Mucosa of descending colon (tissue), 3 donors: ENCODE results near the gene PHF21A. TPM values are rescaled to one million over a fixed set of nuclear protein-coding genes. Genes with fewer than 3 reads are reported as not detected.

Experiments
- ATAC-seq: fragments of 200-7000 bp; cut with Tn5 transposase; one replicate; pipeline ENCODE4 v1.9.1; 2020; ENCODE audit warnings: mild to moderate bottlenecking, moderate library complexity
- DNase-seq, 3 donors: peaks; one replicate each; pipeline ENCODE4 v3.0.0-alpha.2; 2020
- H3K36me3 ChIP-seq: fragments of 200-600 bp; one replicate; pipeline ENCODE4 v1.8.0; 2021; ENCODE audit warnings: low read depth, mild to moderate bottlenecking
- H3K4me1 ChIP-seq: fragments of 200-600 bp; one replicate; pipeline ENCODE4 v1.8.0; 2021; ENCODE audit warnings: low read depth, mild to moderate bottlenecking
- H3K4me3 ChIP-seq: fragments of 200-600 bp; one replicate; pipeline ENCODE4 v1.8.0; 2021; ENCODE audit warnings: mild to moderate bottlenecking
- H3K9me3 ChIP-seq: fragments of 200-600 bp; one replicate; pipeline ENCODE4 v1.8.0; 2021; ENCODE audit warnings: mild to moderate bottlenecking
- intact Hi-C, 2 donors: fragments of 100-400 bp; cut with DNase I in 1 of 2; cut with micrococcal nuclease in 1 of 2; formaldehyde crosslinking; loops; one replicate each; pipeline versions ENCODE4 v1.11.0 to v1.11.1; 2022; cut with DNase I, micrococcal nuclease
- total RNA-seq, 3 donors: library from RNA; stranded (reverse); fragmentation: NEBNext Ultra II Directional in 2 of 3; extraction: Animal tissue kit (Norgen Biotek cat#: 25700) in 2 of 3; gene quantifications; one replicate each; pipeline versions ENCODE4 v1.2.1 to v1.2.4, GENCODE V29; 2021 to 2023
- TF ChIP-seq, protein P1 (sequence below): fragments of 200-600 bp; IDR thresholded peaks from one replicate; pipeline ENCODE4 v1.8.0; 2022; ENCODE audit warnings: antibody characterized with exemption, mild to moderate bottlenecking
- donor health status: DM: no; HTN: no; CAD: no; lungs with moderate emphysema.
- donor health status: DM: no; HTN: no; CAD: no.
- donor health status: DM: no; HTN: yes; CAD: no.

Gene PHF21A
- total RNA-seq, 3 donors from 2014 or later = 20.3 to 78.1 (median 23.3) TPM

DNA sequence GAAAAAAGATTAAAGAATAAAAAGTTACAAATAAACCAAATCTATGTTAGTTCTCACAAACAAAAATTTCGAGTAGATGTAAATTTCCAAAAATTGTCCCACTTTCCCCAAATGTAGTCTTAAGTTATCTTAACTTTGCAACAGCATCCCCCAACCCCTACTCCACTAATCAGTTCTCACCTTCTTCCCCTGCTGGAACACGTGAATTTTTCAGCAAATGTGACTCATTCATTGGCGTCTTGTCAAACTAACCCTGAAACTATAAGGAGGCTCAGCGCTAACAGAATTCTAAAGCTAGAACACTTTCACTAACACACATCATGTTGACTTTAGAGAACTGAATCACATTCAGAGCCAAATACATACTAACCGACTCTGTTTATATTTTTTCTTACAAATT lies 46.1 kb downstream of the PHF21A start:
- no peaks in the 10 kb centered on the region for H3K36me3 ChIP-seq
- H3K9me3 ChIP-seq = no peaks in the 10 kb centered on the region
- no peak overlapping the region for H3K4me3 ChIP-seq
- intact Hi-C loops = no loop called here
- H3K4me1 ChIP-seq = no peaks in the 10 kb centered on the region
- no peak for ATAC-seq
- TF ChIP-seq, protein P1, sequence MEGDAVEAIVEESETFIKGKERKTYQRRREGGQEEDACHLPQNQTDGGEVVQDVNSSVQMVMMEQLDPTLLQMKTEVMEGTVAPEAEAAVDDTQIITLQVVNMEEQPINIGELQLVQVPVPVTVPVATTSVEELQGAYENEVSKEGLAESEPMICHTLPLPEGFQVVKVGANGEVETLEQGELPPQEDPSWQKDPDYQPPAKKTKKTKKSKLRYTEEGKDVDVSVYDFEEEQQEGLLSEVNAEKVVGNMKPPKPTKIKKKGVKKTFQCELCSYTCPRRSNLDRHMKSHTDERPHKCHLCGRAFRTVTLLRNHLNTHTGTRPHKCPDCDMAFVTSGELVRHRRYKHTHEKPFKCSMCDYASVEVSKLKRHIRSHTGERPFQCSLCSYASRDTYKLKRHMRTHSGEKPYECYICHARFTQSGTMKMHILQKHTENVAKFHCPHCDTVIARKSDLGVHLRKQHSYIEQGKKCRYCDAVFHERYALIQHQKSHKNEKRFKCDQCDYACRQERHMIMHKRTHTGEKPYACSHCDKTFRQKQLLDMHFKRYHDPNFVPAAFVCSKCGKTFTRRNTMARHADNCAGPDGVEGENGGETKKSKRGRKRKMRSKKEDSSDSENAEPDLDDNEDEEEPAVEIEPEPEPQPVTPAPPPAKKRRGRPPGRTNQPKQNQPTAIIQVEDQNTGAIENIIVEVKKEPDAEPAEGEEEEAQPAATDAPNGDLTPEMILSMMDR = no peak
- no peak for DNase-seq

DNA sequence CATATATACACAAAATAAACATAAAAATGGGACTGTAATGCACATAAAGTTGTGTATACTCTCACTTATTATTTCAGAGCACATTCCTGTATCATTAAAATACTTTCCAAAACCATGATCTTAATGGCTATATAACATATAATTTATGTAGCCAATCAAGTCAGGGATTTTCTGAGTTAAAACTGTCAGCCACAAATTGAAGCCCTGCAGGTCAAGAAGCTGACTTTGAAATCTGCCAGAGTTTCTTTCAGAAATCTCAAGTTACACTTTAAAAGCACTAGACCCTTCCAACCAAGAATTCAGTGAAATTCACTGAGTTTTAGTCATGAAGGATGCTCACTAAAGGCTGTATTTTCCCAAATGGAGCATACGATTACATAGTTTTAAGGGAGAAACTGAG lies 47.6 kb downstream of the PHF21A start:
- H3K36me3 ChIP-seq = no peaks in the 10 kb centered on the region
- no peaks in the 10 kb centered on the region for H3K9me3 ChIP-seq
- TF ChIP-seq, protein P1 = no peak
- intact Hi-C loops = no loop called here
- H3K4me3 ChIP-seq = no peak overlapping the region
- no peaks in the 10 kb centered on the region for H3K4me1 ChIP-seq
- DNase-seq (no peak), ATAC-seq (no peak)

DNA sequence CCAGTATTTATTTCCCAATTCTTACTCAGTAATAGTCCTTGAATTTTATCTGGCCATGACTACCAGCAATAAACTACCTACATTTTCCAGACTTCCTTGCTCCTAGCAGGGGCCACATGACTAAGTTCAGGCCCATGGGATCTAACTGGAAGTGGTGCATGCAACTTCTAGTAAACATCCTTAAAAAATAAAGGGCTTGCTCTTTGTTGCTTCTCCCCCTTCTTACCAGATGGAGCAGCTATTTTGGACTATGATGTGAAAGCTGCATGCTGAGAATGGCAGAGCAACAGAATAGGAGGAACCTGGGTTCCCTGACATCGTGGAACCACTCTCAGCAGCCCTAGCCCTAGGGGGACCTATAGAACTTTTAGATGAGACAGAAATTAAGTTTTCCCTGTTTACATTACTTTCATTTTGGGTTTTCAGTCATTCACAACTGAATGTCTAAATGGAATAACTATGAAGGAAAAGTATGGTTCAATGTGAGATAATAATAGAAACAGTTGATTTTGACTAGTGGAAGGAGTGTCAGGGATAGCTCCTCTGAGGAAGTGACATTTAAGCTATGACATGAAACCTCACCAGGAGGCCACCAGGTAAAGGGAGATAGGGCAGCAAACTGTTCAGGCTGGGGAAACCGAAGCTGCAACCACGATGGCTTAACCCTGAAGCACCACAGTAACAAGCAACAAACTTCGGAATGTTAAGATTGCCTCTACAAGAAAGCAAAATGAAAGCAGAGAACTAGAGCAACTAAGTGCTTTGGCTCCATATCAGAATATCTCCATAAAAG lies 48.9 kb downstream of the PHF21A start:
- Histone ChIP-seq H3K4me3 (no peak overlapping the region), H3K4me1 (no peaks in the 10 kb centered on the region), H3K9me3 (no peaks in the 10 kb centered on the region), H3K36me3 (no peaks in the 10 kb centered on the region)
- ATAC-seq (no peak), DNase-seq (no peak)
- TF ChIP-seq, protein P1 = no peak
- intact Hi-C loops = no loop called here

DNA sequence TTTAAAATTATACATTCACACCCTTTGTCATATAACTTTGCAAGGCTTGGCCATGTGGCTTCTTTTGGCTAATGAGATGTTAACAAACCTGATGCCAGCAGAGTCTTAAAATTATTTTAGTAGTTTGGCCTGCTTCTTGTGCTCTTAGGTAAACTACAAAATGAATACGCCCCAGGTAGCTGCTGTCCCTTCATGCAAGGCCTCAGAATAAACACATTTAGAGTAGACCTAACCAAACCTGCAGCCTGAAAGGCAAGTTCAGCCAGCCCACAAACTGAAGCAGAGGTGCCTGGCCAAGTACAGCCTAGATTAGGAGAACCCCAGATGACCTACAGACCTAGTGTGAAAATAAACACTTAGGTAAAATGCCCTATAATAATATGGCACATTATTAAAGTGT lies 50.2 kb downstream of the PHF21A start:
- intact Hi-C loops = no loop called here
- no peaks in the 10 kb centered on the region for H3K36me3 ChIP-seq
- DNase-seq (no peak), ATAC-seq (no peak)
- H3K4me1 ChIP-seq = no peaks in the 10 kb centered on the region
- no peak overlapping the region for H3K4me3 ChIP-seq
- H3K9me3 ChIP-seq = no peaks in the 10 kb centered on the region
- TF ChIP-seq, protein P1 = no peak

DNA sequence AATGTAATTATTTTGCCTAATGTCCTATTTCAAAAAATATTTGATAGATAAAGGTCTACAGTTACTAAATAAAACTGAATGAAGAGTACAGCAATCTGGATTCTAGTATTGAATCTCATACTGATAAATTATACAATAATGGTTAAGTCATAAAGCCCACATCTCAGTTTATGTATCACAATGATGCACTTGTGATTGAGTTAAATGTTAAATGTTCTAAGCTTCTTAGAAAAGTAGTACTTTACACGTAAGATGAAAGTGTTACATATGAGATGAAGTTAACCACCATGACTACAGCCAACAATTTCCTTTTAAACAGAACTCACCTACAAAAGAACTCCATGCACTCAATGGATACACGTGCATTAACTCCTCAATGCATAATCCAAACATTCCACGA lies 51.7 kb downstream of the PHF21A start:
- intact Hi-C loops = no loop called here
- TF ChIP-seq, protein P1 = no peak
- Histone ChIP-seq H3K36me3 (no peaks in the 10 kb centered on the region), H3K4me1 (no peaks in the 10 kb centered on the region), H3K9me3 (no peaks in the 10 kb centered on the region), H3K4me3 (no peak overlapping the region)
- no peak for DNase-seq
- no peak for ATAC-seq
